SKM-1 treated with dmso at 0.1 percent for 144 hours (cell line): ENCODE data around the gene BECN2.
"Not testable (repeated sequence)": the region's sequence is repeated elsewhere in the genome, so short reads cannot be mapped to it uniquely, and the experiment has no call there.

Experiments
- DNase-seq: peaks from one replicate; lab custom pipeline; 2025; ENCODE audit not compliant: unreplicated experiment; lab: John Stamatoyannopoulos, UW

BECN2 gene

GRCh38 chr1:241979071-241979470 is 21.5 kb downstream of the BECN2 start:
- DNase-seq: no peak

- no peak for DNase-seq
Observed at GRCh38 chr1:241979926-241980325, 22.4 kb downstream of the BECN2 start.

GRCh38 chr1:241985787-241986186 is 28.2 kb downstream of the BECN2 start:
- peak; percentile 55 for DNase-seq

- DNase-seq: not testable (repeated sequence)
Observed at GRCh38 chr1:241988389-241988930, 30.9 kb downstream of the BECN2 start.

GRCh38 chr1:241990040-241990439 is 32.5 kb downstream of the BECN2 start:
- no peak for DNase-seq

- DNase-seq: no peak
Observed at GRCh38 chr1:241992734-241993133, 35.2 kb downstream of the BECN2 start.

- DNase-seq: no peak
Observed at GRCh38 chr1:241994171-241994570, 36.6 kb downstream of the BECN2 start.

- no peak for DNase-seq
Observed at GRCh38 chr1:241997401-241997998, 39.9 kb downstream of the BECN2 start.

- DNase-seq: peak; percentile 86
Observed at GRCh38 chr1:241998412-241998921, 40.9 kb downstream of the BECN2 start.

- DNase-seq: no peak
Observed at GRCh38 chr1:241999026-241999425, 41.5 kb downstream of the BECN2 start, which contains the start of gene MAP1LC3C. MAP1LC3C (minus strand) TSS chr1:241999098; CDS start chr1:241999008, 90 bp downstream.

GRCh38 chr1:242000434-242000833 is 42.9 kb downstream of the BECN2 start:
- DNase-seq: no peak

GRCh38 chr1:242002072-242002471 is 44.5 kb downstream of the BECN2 start:
- DNase-seq: no peak

- no peak for DNase-seq
Observed at GRCh38 chr1:242002510-242002909, 44.9 kb downstream of the BECN2 start.

- no peak for DNase-seq
Observed at GRCh38 chr1:242004751-242005495, 47.4 kb downstream of the BECN2 start.

- DNase-seq: no peak
Observed at GRCh38 chr1:242005866-242006535, 48.4 kb downstream of the BECN2 start.

GRCh38 chr1:242006976-242007375 is 49.4 kb downstream of the BECN2 start:
- no peak for DNase-seq
